ENCODE measurements around the gene MRPL58.

DNA sequence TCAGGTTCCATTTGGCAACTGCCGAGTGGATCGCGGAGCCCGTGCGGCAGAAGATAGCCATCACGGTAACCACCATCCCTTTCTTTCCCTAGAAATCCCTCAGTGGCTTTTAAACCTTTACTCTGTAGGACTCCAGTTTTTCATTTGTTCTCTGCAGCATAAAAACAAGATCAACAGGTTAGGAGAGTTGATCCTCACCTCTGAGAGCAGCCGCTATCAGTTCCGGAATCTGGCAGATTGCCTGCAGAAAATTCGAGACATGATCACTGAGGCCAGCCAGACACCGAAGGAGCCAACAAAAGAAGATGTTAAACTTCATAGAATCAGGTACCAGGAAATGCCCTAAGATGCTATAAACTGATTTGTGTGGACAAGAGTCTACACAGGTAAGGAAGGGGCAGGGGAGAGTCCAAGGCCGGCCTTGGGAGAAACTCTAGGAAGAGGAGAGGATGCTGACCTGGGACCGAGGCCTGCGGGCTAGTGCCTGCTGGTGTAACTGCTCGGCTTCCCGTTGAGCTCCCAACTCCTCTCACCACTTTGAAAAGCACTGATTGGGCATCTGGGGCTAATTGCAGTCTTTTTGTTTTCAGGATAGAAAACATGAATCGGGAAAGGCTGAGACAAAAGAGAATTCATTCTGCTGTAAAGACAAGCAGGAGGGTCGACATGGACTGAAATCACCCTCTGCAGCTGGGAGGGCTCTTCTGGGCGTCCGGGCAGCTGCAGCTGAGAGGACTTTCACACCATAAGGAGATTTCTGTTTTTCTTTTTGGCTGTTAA lies 8.1 kb downstream of the MRPL58 start:
- TF ChIP-seq, protein P1, sequence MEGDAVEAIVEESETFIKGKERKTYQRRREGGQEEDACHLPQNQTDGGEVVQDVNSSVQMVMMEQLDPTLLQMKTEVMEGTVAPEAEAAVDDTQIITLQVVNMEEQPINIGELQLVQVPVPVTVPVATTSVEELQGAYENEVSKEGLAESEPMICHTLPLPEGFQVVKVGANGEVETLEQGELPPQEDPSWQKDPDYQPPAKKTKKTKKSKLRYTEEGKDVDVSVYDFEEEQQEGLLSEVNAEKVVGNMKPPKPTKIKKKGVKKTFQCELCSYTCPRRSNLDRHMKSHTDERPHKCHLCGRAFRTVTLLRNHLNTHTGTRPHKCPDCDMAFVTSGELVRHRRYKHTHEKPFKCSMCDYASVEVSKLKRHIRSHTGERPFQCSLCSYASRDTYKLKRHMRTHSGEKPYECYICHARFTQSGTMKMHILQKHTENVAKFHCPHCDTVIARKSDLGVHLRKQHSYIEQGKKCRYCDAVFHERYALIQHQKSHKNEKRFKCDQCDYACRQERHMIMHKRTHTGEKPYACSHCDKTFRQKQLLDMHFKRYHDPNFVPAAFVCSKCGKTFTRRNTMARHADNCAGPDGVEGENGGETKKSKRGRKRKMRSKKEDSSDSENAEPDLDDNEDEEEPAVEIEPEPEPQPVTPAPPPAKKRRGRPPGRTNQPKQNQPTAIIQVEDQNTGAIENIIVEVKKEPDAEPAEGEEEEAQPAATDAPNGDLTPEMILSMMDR (conservative IDR thresholded peaks at IDR 0.05; ENCODE audit: low read length): no peak
- TF ChIP-seq EZH2phosphoT487 (IDR thresholded peaks at IDR 0.05; ENCODE audit: borderline replicate concordance, low read depth, low read length): no peak

Data from OCI-LY7 (cell line).